PC-3 (cell line): Measurements from ENCODE around the gene RPS6KC1.

Experiments used
- EZH2 ChIP-seq: fragments of 300-600 bp; sonication (generic); IDR thresholded peaks from one replicate; pipeline ENCODE4 v1.6.1; 2017; ENCODE audit warnings: antibody characterized with exemption, mild to moderate bottlenecking, low read length; ENCODE audit not compliant: unreplicated experiment
- EZH2phosphoT487 ChIP-seq: fragments of 300-600 bp; sonication (generic); IDR thresholded peaks from 2 replicates; pipeline ENCODE4 v1.6.1; 2018; ENCODE audit warnings: mild to moderate bottlenecking, antibody characterized with exemption, low read length, borderline replicate concordance
- TF ChIP-seq, protein P1 (sequence below): fragments of 300-600 bp; sonication (generic); conservative IDR thresholded peaks from 2 replicates; pipeline ENCODE4 v1.5.1; 2017; ENCODE audit warnings: antibody characterized with exemption, low read depth, mild to moderate bottlenecking, low read length

DNA sequence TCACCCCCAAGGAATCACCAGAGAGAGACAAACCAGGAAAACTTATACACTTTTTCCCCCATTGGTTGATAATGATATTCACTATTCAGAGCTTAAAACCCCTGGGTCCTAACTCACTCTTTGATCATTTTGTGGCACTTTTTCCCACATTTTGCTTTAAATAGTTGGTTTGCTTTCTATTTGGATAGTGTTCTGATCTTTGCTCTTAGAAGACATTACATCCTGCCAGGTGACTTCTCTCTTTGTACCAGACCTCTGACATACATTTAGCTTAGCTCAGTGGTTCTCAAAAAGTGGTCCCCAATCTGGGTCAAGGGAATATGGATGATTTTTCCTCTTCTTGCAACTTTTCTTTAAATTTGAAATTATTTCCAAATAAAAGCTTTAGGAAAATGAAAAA, 228.4 kb downstream of the RPS6KC1 start:
- TF ChIP-seq, protein P1, sequence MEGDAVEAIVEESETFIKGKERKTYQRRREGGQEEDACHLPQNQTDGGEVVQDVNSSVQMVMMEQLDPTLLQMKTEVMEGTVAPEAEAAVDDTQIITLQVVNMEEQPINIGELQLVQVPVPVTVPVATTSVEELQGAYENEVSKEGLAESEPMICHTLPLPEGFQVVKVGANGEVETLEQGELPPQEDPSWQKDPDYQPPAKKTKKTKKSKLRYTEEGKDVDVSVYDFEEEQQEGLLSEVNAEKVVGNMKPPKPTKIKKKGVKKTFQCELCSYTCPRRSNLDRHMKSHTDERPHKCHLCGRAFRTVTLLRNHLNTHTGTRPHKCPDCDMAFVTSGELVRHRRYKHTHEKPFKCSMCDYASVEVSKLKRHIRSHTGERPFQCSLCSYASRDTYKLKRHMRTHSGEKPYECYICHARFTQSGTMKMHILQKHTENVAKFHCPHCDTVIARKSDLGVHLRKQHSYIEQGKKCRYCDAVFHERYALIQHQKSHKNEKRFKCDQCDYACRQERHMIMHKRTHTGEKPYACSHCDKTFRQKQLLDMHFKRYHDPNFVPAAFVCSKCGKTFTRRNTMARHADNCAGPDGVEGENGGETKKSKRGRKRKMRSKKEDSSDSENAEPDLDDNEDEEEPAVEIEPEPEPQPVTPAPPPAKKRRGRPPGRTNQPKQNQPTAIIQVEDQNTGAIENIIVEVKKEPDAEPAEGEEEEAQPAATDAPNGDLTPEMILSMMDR, result no peak
- no peak for TF ChIP-seq EZH2
- no peak for TF ChIP-seq EZH2phosphoT487
